Activated T-helper 9 cell treated with anti-CD3 and anti-CD28 coated beads, Interleukin-2, amount 50 U/mL, for 16 hours (primary cell): ENCODE data around the gene NPAS4.
"Not testable (repeated sequence)": the region's sequence is repeated elsewhere in the genome, so short reads cannot be mapped to it uniquely, and the experiment has no call there.

Experiments used
- DNase-seq: peaks from one replicate; pipeline ENCODE4 v3.0.0-alpha.2; 2020; ENCODE audit warnings: low read depth

Gene NPAS4

GRCh38 chr11:66457826-66458225 is 37.0 kb downstream of the NPAS4 start:
- no peak for DNase-seq

DNA sequence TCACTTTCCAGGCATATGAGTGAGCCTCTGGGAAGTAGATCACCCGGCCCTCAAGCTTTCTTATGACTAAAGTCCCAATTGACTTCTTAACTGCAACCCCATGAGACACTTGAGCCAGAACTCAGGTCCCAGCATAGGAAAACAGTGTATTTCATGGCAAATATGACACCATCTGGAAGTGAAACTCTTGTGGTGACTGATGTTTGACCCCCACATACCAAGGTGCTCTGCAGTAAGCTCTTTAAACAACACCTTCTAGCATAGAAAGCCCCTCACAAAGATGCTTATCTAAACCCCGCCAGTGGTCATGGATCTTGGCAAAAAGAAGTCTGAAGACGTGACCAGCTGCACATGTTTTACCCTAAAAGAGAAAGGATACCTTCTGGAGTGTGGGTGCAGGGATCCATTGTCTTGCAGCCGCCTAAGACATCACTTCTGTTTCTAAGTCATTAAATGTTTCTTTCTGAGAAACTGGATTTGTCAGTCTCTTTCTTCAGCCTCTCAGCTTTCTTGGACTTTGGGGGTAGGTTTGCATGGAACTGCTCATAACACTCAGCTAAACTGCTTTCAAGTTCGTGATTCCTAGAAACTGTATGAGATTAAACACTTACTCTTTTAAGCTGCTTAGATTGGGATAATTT is 38.4 kb downstream of the NPAS4 start:
- DNase-seq: no peak

DNA sequence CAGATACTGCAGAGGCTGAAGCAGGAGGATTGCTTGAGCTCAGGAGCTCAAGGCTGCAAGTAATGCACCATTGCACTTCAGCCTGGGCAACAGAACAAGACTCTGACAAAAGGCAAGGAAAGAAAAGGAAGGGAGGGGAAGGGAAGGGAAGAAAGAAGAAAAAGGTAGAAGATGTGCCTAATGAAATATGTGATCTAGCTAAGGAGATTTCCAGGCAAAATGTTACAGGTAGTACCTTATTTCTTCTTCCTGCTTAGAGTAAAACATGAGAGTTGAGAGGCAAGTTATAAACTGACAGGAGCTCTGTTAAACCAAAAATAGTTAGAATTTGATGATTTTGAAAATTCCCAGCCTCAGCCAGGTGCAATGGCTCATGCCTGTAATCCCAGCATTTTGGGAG is 41.2 kb downstream of the NPAS4 start:
- DNase-seq: no peak

DNA sequence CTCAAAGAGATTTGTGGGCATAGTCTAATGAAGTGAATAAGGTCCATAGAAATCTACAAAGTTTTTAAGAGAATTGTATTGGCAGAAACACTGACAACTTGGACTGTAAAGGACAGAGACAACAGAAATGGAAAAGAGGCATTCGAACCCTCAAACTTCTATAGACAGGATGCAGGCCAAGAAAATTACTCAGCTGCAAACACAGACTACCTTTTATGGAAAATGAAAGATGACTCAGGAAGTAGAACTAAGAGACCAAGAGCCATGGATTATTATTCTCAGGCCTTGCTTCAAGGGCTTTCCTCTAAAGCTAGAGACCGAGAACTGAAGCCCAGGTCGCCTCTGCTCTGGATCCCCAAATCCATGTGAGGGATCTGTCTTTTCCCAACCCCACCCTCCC is 42.1 kb downstream of the NPAS4 start:
- DNase-seq: no peak

GRCh38 chr11:66464116-66464515 is 43.3 kb downstream of the NPAS4 start:
- DNase-seq: not testable (repeated sequence)

DNA sequence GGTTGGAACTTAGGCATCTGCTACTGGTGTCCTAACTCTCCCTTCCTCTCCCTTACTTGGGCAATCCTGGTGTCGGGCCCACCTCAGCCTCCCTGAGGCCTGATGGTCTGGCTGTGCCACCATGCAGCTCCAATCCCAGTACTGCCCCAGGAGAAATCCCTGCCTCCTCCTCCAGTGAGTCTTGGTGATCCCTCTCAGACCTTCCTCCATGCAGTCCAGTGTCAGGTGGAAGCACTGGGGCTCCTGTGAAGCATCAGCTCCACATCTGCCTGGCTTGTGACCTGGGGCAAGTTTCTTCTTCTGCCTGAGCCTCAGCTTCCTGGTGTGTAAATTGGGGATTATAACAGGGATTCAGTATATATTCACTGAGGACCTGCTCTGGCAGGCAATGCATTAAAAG is 44.1 kb downstream of the NPAS4 start:
- DNase-seq: no peak

GRCh38 chr11:66465373-66466224 is 44.8 kb downstream of the NPAS4 start:
- DNase-seq: no peak

GRCh38 chr11:66466225-66467033 is 45.6 kb downstream of the NPAS4 start, which contains the start of gene PELI3:
TSS of gene PELI3 (plus strand) at chr11:66466905. CDS start at chr11:66468129, 1,224 bp downstream.
- peak; percentile 92 for DNase-seq

- DNase-seq: no peak
These were observed 46.3 kb downstream of the NPAS4 start for GRCh38 chr11:66467034-66467659.

- DNase-seq: no peak
These were observed 46.9 kb downstream of the NPAS4 start for GRCh38 chr11:66467756-66468155.

GRCh38 chr11:66468691-66469090 is 47.9 kb downstream of the NPAS4 start:
- DNase-seq: no peak

- no peak for DNase-seq
These were observed 48.6 kb downstream of the NPAS4 start for GRCh38 chr11:66469441-66469840.

- DNase-seq: no peak
These were observed 49.2 kb downstream of the NPAS4 start for GRCh38 chr11:66470015-66470414.

DNA sequence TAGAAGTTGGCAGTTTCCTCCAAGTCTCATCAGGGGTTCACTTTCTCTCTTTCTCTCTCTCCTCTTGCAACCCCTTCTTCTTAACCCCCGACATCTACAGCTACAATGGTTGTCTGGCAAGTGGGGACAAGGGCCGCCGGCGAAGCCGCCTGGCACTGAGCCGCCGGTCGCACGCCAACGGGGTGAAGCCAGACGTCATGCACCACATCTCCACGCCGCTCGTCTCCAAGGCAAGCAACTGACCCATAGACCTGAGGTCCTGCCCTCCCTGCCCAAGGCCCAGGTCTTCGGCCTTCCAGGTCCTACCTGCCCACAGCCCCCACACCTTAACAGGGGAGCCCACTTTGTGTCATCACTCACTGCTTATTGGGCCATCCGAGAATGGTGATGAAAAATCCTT is 50.3 kb downstream of the NPAS4 start:
- DNase-seq: no peak

DNA sequence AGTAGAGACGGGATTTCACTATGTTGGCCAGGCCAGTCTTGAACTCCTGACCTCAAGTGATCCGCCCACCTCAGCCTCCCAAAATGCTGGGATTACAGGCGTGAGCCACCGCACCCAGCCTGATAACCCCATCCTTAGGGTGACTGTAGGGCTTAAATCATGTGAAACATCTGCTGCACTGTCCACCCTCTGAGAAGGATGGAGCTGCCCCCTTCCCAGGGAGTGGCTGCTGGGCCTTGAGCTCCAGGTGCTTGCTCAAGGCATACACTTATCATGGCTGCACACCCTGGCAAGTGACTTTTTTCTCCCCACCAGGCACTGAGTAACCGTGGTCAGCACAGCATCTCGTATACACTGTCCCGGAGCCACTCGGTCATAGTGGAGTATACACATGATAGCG is 51.2 kb downstream of the NPAS4 start:
- no peak for DNase-seq

GRCh38 chr11:66473167-66473566 is 52.3 kb downstream of the NPAS4 start:
- no peak for DNase-seq

DNA sequence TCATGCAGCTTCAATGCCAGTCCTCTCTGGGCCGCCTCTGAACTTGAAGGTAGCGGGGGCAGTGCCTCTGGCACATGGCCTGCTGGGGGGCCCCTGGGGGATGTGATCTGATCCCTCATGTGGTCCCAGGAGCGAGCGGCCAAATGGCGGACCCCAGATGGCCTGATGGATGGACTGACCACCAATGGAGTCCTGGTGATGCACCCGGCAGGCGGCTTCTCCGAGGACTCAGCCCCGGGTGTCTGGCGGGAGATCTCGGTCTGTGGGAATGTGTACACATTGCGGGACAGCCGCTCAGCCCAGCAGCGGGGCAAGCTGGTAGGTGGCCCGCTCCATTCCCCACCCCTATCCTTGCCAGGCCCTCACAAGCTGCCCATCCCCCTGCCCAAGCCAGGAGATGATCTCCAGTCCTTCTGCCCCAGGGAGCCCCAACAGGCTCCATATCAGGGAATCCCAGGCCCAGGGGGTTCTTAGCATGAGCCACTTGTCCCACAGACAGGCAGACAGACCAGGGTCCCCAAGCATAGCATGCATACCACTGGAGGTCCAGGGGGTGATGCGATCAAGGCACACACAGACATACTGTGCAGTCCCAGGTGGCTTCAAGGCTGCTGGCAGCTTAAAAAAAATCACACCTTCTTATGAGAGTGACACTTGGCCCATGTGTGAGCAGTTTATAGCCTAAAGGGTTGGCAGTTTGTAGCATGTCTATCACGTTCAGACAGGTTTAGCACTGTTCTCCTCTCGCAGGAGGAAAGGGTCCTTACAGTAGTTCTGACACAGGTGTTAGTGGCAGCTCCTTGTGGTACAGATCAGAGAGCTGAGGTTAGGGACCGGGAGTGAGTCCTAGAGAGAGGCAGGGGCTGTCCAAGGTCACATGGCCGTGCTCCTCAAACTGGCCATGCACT is 53.0 kb downstream of the NPAS4 start:
- no peak for DNase-seq

GRCh38 chr11:66475349-66476172 is 54.7 kb downstream of the NPAS4 start:
- no peak for DNase-seq
